ENCODE data around the gene CPAMD8. TPM values are rescaled to one million over a fixed set of nuclear protein-coding genes. Genes with fewer than 3 reads are reported as not detected.

Gene CPAMD8
- total and polyA plus RNA-seq, 10 of the 15 experiments (the other 5 are each of a cell fraction or from before 2014, with no cell fraction given): 0.12 to 0.97 (median 0.25) TPM; not detected in 3

GRCh38 chr19:16862826-16863415, 163.7 kb downstream of the CPAMD8 start:
- in situ Hi-C loops (cut with MboI): no loop called here
- intact Hi-C loops (cut with micrococcal nuclease; ENCODE audit: unreplicated experiment): no loop called here
- Histone ChIP-seq H3K9me3 (replicated peaks; ENCODE audit: control insufficient read depth, insufficient read depth, low read length) (no peaks in the 10 kb centered on the region), H3K36me3 (ENCODE audit: control insufficient read depth in 2 of 2, insufficient read depth in 2 of 2, low read length in 1 of 2) (peaks cover 8 to 13% of the 10 kb centered on the region in 2 experiments; a peak in 3 of 4 replicates), H2AFZ (ENCODE audit: control insufficient read depth, low read depth, low read length) (no peak overlapping the region), H3K4me1 (ENCODE audit: control insufficient read depth, insufficient read depth, low read length) (peaks cover 16% of the 10 kb centered on the region), H3K9ac (ENCODE audit: control insufficient read depth, insufficient read depth, low read length) (no peak overlapping the region), H3K27ac (ENCODE audit: control insufficient read depth, insufficient read depth) (no peak overlapping the region), H3K4me2 (ENCODE audit: control insufficient read depth, insufficient read depth) (peak overlapping the region; percentile 14; the same call in 1 of the 2 replicates), H4K20me1 (ENCODE audit: control insufficient read depth, insufficient read depth) (no peaks in the 10 kb centered on the region), H3K27me3 (replicated peaks in 1 of 2; ENCODE audit: control insufficient read depth in 2 of 2, insufficient read depth in 2 of 2, low read length in 1 of 2) (no peaks in the 10 kb centered on the region), H3K79me2 (ENCODE audit: control insufficient read depth, insufficient read depth, low read length) (no peaks in the 10 kb centered on the region), H3K4me3 (no peak overlapping the region)
- CTCF ChIA-PET: no interaction called here
- FAIRE-seq: peak; percentile 71
- RAD21 ChIA-PET (ENCODE audit: unreplicated experiment): no interaction called here
- no peak; the same call in 2 of the 3 replicates for ATAC-seq
- BruUV-seq (replicated peaks): TSS peak; percentile 62
- no peak for DNase-seq (ENCODE audit: low read depth, low spot score)
- no peak for TF ChIP-seq TCF3 (IDR thresholded peaks at IDR 0.05; ENCODE audit: borderline replicate concordance, insufficient read depth, low read depth, low read length)
- TF ChIP-seq NR2C2 (IDR thresholded peaks at IDR 0.05; ENCODE audit: borderline replicate concordance, control insufficient read depth, insufficient read length, low read depth): no peak
- TF ChIP-seq KAT2A (conservative IDR thresholded peaks at IDR 0.05; ENCODE audit: control insufficient read depth, low read depth, low read length): no peak
- TF ChIP-seq RUNX3 (IDR thresholded peaks at IDR 0.05; ENCODE audit: low read length): peak; percentile 66
- no peak for TF ChIP-seq SMAD5 (IDR thresholded peaks at IDR 0.05; ENCODE audit: low read depth)
- TF ChIP-seq NRF1 (conservative IDR thresholded peaks at IDR 0.05; ENCODE audit: low read depth, low read length): no peak
- TF ChIP-seq MEF2B (IDR thresholded peaks at IDR 0.05; ENCODE audit: partially characterized antibody, poor library complexity, severe bottlenecking): no peak
- peak; percentile 73 for TF ChIP-seq ZBTB40 (IDR thresholded peaks at IDR 0.05; ENCODE audit: borderline replicate concordance)
- WGBS (ENCODE audit: insufficient coverage, insufficient replicate concordance, low lambda C conversion rate, missing lambda C conversion rate): 57% methylated on average over 10 of the region's 10 CpGs
- SMC1A ChIA-PET (ENCODE audit: uncharacterized antibody, unreplicated experiment): no interaction called here
- POLR2A ChIA-PET: interaction anchor here (0.6 kb wide), 1 partner anchor 150 kb away, joined by 3 read pairs; no protein-coding TSS in a partner anchor

All from GM12878 (cell line).